WTC11 (cell line): Measurements from ENCODE around the gene SMIM20.

ENCODE experiments used
- AR ChIP-seq: fragments of 250-450 bp; sonication (Bioruptor Pico); IDR thresholded peaks from 2 replicates; pipeline ENCODE4 v1.9.0; 2021; ENCODE audit warnings: mild to moderate bottlenecking
- CREM ChIP-seq: sonication (generic); formaldehyde crosslinking; IDR thresholded peaks from 2 replicates; pipeline ENCODE4 v1.8.1; 2022; ENCODE audit warnings: mild to moderate bottlenecking, missing genetic modification reagents, moderate library complexity
- CTCF ChIP-seq: fragments of 200-600 bp; IDR thresholded peaks from 2 replicates; pipeline ENCODE4 v1.8.0; 2022; ENCODE audit warnings: antibody characterized with exemption
- NFE2L1 ChIP-seq: sonication (generic); formaldehyde crosslinking; IDR thresholded peaks from 2 replicates; pipeline ENCODE4 v1.8.1; 2023; ENCODE audit warnings: missing genetic modification reagents
- NFYB ChIP-seq: sonication (generic); formaldehyde crosslinking; conservative IDR thresholded peaks from 2 replicates; pipeline ENCODE4 v1.8.0; 2022; ENCODE audit warnings: low read depth, missing genetic modification reagents
- NR3C1 ChIP-seq: sonication (generic); formaldehyde crosslinking; conservative IDR thresholded peaks from 2 replicates; pipeline ENCODE4 v1.8.1; 2023; ENCODE audit warnings: low read depth, mild to moderate bottlenecking, missing genetic modification reagents
- TP53 ChIP-seq: sonication (generic); formaldehyde crosslinking; IDR thresholded peaks from 2 replicates; pipeline ENCODE4 v1.8.1; 2023; ENCODE audit warnings: mild to moderate bottlenecking, missing genetic modification reagents
- USF2 ChIP-seq: sonication (generic); formaldehyde crosslinking; IDR thresholded peaks from 2 replicates; pipeline ENCODE4 v1.8.1; 2023; ENCODE audit warnings: mild to moderate bottlenecking, missing genetic modification reagents, moderate library complexity
- ZBTB21 ChIP-seq: sonication (generic); formaldehyde crosslinking; IDR thresholded peaks from 2 replicates; pipeline ENCODE4 v1.8.1; 2023; ENCODE audit warnings: mild to moderate bottlenecking, missing genetic modification reagents, borderline replicate concordance
- ZBTB43 ChIP-seq: sonication (generic); formaldehyde crosslinking; IDR thresholded peaks from 2 replicates; pipeline ENCODE4 v1.8.1; 2023; ENCODE audit warnings: mild to moderate bottlenecking, missing genetic modification reagents
- ZNF317 ChIP-seq: sonication (generic); formaldehyde crosslinking; IDR thresholded peaks from 2 replicates; pipeline ENCODE4 v1.8.1; 2023; ENCODE audit warnings: low read depth, mild to moderate bottlenecking, moderate library complexity, missing genetic modification reagents, borderline replicate concordance
- ZNF416 ChIP-seq: fragments of 250-450 bp; sonication (Bioruptor Pico); IDR thresholded peaks from 2 replicates; pipeline ENCODE4 v1.9.0; 2021; ENCODE audit warnings: mild to moderate bottlenecking, inconsistent platforms

- TF ChIP-seq TP53 (CRISPR knock-in tag): no peak
- no peak for TF ChIP-seq CTCF
- TF ChIP-seq CREM (CRISPR knock-in tag): no peak
- no peak for TF ChIP-seq NFE2L1
- TF ChIP-seq AR (CRISPR knock-in tag): no peak
- TF ChIP-seq ZBTB21 (CRISPR knock-in tag): no peak
- no peak for TF ChIP-seq ZBTB43 (CRISPR knock-in tag)
- TF ChIP-seq NR3C1: no peak
- TF ChIP-seq ZNF317 (CRISPR knock-in tag): no peak
- no peak for TF ChIP-seq NFYB (CRISPR knock-in tag)
- TF ChIP-seq ZNF416 (CRISPR knock-in tag): no peak
- no peak for TF ChIP-seq USF2 (CRISPR knock-in tag)
Observed at GRCh38 chr4:25896776-25897539, 17.1 kb upstream of the SMIM20 start.
